GM19328 (cell line): ENCODE measurements around the gene COL18A1.
"Not testable (repeated sequence)": the region's sequence is repeated elsewhere in the genome, so short reads cannot be mapped to it uniquely, and the experiment has no call there.

Experiments used
- ATAC-seq: cut with Tn5 transposase; IDR thresholded peaks from one replicate; pipeline ENCODE4 v1.9.1; 2021; ENCODE audit warnings: mild to moderate bottlenecking, moderate library complexity; ENCODE audit not compliant: unreplicated experiment

The COL18A1 gene

DNA sequence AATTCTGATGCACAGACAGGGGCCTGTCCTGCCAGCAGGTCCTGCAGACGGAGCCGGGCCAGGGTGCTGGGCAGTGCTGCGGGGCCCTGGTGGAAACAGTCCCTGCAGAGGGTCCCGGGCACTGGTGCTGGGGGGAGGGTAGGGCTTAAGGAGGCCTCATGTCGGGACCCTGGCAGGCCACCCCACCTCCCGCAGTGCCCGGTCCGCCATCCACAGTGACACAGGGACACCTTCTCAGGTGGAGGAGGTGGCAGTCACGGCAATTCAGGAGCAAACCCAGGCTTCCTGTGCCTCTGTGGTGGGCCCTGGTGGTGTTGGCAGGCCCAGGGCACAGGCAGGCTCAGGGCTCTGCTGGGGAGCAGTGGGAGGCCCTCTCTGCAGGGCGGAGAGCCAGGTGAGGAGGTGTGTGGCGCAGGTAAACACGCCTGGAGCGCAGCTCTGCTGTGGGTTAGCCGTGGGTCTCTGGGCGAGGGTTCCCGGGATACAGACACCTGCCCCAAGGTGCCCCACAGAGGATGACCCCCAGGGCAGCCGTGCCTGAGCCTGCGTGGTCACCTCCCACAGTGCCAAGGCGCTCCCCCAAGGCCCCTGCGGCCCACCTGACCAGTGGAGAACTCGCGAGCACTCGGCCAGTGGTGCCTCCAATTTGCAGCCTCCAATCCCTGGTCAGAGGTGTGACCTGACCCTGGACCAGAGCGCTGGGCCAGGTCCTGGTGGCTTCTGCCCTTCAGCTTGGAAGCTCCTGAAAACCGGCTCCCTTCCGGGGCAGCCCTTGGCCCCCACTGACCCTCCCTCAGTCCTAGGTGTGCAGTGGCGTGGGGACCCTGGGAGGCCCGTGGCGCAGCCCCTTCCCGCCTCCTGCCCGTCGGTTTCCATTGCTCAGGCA is 19.2 kb downstream of the COL18A1 start:
- no peak for ATAC-seq

DNA sequence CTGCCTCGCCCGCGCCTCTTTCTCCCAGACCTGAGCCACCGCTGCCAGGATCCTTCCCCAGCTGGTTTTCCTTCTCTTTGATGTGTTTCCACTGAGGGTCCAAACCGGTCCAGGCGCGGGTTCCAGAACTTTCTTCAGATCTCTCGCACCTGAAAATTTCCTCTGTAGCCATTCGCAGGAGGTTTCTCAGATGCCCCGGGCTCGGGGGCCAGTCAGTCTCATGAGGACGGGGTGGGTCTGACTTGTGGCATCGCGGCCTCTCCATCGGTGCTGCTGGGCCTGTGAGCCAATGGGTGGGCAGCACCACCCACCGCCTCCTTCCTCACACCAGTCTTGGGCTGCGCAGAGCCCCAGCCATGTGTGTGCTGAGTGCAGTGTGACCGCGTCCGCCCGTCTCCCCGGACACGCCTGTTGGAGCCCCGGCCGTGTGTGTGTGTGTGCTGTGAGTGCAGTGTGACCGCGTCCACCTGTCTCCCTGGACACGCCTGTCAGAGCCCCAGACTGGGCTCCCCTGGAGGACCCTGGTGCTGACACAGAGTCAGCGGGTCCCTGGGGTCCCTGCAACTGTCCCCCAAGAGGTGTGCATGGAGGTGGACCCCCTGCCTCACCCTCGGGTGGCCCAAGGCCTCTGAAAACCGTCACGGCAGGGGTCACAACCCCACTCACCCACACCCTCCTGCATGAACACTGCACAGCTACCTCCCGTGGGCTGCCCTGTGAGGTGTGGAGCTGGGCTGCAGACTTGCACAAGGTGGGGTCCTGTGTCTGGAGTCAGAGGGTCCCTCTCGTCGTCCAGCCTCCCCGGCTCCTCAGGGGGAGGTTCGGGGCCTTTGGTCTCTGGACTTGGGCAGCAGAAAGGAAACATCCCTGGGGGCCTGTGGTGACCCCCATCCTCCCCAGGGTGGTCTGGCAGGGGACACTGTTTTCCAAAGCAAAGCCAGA is 20.2 kb downstream of the COL18A1 start:
- ATAC-seq: no peak

- ATAC-seq: no peak
Measured at GRCh38 chr21:45427331-45428271, 22.6 kb downstream of the COL18A1 start.

DNA sequence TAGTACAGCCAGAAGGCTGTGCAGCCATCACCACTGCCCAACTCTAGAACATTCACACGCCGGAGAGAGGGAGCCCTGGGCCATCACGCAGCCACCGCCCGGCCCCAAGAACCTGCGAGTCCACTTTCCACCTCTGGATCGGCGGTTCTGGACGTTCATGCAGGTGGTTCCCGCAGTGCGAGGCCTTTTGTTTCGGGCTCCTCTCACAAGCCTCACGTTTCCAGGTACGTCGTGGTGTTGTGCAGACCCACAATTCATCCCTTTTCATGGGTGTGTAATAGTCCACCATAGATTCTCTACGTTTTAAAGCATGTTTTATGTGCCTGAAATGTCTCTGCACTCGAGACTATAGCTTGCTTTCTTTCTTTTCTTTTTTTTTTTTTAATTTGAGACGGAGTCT is 23.6 kb downstream of the COL18A1 start:
- no peak for ATAC-seq

GRCh38 chr21:45429221-45430175 is 24.5 kb downstream of the COL18A1 start:
- no peak for ATAC-seq

DNA sequence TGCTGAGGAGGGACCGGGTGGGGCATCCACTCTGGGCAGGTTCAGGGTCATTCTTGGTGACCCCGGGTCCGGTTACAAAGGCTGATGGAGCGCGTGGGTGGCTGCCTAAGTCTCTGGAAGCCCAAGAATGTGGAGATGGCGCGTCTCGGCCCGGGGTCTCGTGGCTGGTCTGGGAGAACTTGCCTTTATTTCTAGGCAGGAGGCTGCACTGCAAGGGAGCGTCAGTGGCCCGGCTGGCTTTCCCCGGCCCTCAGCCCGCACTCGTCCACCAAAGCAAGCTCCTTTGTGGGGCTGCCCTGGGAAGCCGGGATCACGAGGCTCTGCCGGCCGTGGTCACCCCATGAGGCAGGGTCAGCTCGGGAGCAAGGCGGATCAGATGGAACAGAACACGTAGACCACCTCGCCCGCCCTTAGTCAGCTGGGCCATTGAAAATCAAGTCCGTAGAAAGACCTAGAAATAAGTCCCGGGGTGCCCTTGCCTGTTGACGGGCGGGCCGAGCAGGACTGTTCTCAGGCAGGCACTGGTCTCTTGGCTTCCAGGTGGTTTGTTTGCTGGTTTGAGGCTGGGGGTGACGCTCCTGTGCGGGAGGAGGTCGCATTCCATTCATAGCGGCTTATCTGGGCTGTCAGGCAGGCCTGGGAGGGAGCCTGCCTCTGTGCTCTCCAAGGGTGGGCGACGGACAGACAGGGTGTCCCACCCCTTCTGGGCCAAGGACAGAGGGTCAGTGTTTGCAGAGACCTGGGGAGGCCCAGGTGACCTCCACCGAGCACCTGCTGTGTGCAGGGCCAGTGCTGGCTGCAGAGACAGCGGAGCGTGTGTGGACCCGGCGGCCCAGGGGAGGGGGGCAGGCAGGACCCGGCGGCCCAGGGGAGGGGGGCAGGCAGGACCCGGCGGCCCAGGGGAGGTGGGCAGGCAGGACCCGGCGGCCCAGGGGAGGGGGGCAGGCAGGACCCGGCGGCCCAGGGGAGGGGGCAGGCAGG is 25.8 kb downstream of the COL18A1 start:
- ATAC-seq: no peak

DNA sequence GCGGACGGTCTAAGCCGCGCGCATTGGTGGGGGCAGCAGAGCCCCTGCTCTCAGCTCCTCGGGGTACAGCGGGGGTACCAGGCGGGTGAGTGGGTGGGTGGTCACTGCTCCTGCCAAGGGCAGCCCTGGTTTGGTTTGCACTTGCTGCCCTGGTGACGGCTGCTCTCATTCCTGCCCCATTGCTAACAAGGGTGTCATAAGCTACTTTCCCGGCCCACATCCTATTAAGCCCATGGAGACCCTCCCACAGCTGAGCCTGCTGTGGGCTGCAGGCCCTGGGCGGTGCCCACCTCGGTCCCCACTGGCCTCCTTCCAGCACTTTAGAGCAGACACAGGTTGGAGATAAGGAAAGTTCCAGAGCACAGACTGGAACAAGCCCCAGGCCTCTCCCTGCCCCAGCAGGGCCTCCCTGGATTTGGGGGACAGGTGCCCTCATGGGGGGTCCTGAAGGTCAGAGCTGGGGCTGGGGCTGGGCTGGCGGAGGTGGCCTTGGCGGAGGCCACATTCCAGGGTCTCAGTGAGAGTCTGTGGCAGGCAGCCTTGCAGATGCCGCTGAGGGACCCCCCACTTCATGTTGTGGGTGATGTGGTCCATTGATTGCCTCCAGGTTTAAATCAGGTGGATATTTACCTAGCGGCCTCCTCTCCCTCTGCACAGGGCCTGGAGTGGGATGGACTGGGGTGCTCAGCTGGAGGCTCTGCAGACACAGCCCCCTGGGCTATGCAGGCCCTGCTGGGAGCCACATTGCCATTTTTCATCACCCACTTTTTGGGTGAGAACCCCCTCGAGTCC is 27.0 kb downstream of the COL18A1 start:
- ATAC-seq: no peak

DNA sequence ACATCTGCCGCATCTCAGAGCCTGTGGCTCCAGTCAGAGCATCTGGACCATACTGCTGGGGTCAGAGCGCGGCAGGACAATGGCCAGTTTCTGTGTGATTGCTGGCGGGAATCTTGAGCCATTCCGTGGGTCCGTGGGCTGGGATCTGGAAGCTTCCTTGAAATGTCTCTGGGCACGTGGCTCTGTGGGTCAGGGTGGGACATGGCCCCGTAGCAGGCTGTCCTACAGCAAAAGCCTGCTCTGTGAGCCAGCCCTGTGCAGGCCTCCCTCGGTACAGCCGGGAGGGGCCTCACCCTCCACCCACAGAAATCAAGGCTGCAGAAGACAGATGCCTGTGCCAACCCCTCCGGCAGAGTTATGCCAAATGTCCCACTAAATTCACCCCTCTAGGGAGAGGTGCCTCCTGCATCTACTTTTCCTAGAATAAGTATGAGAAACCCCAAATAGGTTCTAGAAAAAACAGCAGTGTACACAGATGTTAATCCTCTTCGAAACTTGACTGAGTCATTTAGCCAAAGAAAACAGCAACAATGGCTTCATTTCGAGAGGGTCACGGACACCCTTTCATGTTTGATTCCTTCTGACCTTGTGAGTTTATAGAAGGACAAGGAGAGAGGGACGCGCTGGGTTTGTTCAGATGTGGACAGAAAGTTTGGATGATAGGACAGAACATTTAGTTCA is 27.8 kb downstream of the COL18A1 start:
- ATAC-seq: no peak

GRCh38 chr21:45433301-45433700 is 28.3 kb downstream of the COL18A1 start:
- no peak for ATAC-seq

DNA sequence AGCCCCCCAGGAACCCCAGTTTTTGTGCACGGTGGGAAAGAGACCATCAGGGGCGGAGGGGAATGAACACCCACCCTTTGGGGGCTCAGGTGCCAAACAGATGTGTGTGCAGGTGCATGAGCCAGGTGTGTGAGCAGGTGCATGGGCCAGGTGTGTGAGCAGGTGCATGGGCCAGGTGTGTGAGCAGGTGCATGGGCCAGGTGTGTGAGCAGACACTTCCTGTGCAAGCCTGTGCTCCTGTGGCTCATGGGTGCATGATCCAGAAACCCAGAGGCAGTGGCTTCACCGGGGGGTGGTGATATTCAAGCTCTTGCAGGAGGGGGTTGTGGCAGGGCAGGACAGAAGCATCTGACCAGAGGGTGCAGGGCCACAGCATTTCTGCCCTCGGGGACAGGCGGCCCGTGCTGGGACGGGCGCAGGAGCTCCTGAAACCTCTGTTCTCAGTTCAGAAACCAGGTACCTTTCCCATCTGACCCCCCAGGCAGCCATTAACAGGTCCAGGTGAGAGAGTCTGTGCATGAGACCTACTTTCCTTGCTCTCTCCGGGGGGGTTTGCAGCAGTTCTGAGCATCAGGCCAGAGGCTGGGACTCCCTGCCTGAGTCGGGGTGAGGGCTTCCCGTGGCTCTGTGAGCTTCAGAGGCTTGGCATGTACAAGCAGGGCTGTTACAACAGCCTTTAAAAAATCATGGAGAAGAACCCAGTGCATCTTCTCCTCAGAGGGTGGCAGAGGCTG is 29.1 kb downstream of the COL18A1 start:
- no peak for ATAC-seq

DNA sequence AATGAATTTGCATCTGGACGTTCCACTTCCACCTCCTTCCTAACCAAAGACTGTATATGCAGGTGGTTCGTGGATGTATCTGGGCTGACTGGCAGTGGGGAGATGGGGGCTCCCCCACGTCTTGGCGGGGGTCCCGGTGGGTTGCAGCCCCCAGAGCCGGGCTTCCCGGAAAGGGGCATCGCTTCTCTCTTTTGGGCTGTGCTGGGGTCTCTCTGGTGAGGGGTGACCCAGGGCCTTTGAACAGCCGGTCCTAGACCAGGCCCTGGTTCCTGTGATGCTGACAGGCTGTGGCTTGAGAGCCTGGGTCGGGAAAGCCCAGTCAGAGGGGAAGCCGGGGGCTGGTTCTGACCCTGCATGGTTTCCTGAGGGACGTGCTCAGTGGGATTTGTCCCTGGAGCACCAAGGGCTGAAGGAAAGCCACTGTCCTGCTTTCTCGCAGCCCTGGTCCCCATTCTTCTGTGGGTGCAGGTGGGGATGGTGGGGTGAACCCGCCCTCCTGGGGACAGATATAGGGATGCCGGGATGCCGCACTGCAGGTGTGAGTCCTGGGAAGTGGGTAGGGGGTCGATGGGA is 29.8 kb downstream of the COL18A1 start:
- ATAC-seq: no peak

DNA sequence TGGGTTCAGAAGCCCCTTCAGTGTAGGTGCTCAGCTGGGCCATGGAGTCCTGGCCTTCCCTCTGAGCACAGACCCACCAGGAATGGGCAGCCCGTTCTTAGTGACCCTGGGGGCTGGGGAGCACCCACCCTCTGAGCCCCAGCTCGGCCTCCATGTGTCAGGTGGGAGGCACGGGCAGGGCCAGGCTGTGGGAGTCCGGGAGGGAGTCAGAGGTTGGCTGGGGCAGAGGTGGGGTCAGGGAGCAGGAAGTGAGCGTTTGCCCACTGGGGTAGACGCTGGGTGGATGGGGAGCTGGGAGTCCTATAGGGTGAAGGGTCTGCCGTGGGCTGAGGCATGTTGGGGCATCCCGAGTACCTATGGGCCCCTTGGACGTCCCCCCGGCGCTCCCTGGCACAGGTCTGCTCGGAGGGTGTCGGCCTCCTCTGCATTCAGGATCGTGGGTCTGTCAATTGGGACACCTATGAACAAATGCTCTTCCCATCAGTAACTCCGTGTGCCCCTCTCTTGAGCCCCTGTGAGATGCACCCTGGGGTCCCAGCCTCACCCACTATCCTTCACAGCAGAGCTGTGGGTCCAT is 30.5 kb downstream of the COL18A1 start:
- no peak for ATAC-seq

- no peak for ATAC-seq
Measured at GRCh38 chr21:45436351-45437065, 31.5 kb downstream of the COL18A1 start.

DNA sequence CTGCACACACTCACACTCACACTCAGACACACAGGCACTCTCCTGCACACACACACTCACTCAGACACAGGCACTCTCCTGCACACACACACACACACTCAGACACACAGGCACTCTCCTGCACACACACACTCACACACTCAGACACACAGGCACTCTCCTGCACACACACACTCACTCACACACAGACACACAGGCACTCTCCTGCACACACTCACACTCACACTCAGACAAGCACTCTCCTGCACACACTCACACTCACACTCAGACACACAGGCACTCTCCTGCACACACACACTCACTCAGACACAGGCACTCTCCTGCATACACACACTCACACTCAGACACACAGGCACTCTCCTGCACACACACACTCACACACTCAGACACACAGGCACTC is 32.9 kb downstream of the COL18A1 start:
- ATAC-seq: not testable (repeated sequence)
